Stimulated activated CD8-positive, alpha-beta memory T cell treated with anti-CD3 and anti-CD28 coated beads, Interleukin-4, amount 100 ng/mL, for 4 hours (primary cell): ENCODE results near the gene RAD9B.

ENCODE experiments used
- DNase-seq, 2 donors: peaks; one replicate each; pipeline ENCODE4 v3.0.0-alpha.2; 2020; ENCODE audit warnings: low read depth in 2 of 2, low spot score in 1 of 2

Gene RAD9B

GRCh38 chr12:110550981-110551380, 48.9 kb downstream of the RAD9B start:
- no peak for DNase-seq
